H1 (cell line): Measurements from ENCODE around the gene MEGF9. TPM values are rescaled to one million over a fixed set of nuclear protein-coding genes. Genes with fewer than 3 reads are reported as not detected.

Source experiments
- CTCF ChIA-PET: fragments of 300-600 bp; sonication (Branson Sonifier 250); formaldehyde crosslinking; loops from one replicate; lab custom pipeline; 2021; ENCODE audit not compliant: partially characterized antibody; lab: Charles Lee
- POLR2A ChIA-PET: fragments of 300-600 bp; sonication (Branson Sonifier 250); formaldehyde crosslinking; loops from one replicate; lab custom pipeline; 2021; ENCODE audit warnings: inconsistent platforms; ENCODE audit not compliant: partially characterized antibody; lab: Charles Lee
- DNase-seq, 2 experiments: peaks; one replicate each; pipeline versions ENCODE4 v3.0.0 to v3.0.0-alpha.2; 2010 to 2022; ENCODE audit warnings: low spot score in 2 of 2, low read depth in 1 of 2, mixed read lengths in 1 of 2
- FAIRE-seq: peaks from 2 replicates; lab custom pipeline; 2011; peaks lifted over from hg19 to GRCh38; lab: Jason Lieb, UNC
- H2AFZ ChIP-seq: 2 replicates; pipeline ENCODE4 v1.8.1; 2012; ENCODE audit warnings: low read length, inconsistent platforms
- H2AK5ac ChIP-seq: 2 replicates; pipeline ENCODE4 v1.6.1; 2013; ENCODE audit warnings: low read depth, low read length
- H2BK120ac ChIP-seq: replicated peaks from 2 replicates; pipeline ENCODE3; 2013; ENCODE audit warnings: low read depth, low read length, inconsistent platforms
- H2BK12ac ChIP-seq: 2 replicates; pipeline ENCODE4 v1.6.1; 2013; ENCODE audit warnings: low read depth, low read length
- H2BK15ac ChIP-seq: 2 replicates; pipeline ENCODE4 v1.6.1; 2013; ENCODE audit warnings: low read length
- H2BK20ac ChIP-seq: 2 replicates; pipeline ENCODE4 v1.6.1; 2013; ENCODE audit warnings: low read length
- H2BK5ac ChIP-seq: 2 replicates; pipeline ENCODE4 v1.6.1; 2013; ENCODE audit warnings: low read depth, low read length
- H3K14ac ChIP-seq: 2 replicates; pipeline ENCODE4 v1.6.1; 2013; ENCODE audit warnings: inconsistent platforms; ENCODE audit not compliant: insufficient read length
- H3K18ac ChIP-seq: 2 replicates; pipeline ENCODE4 v1.6.1; 2013; ENCODE audit warnings: low read length; ENCODE audit errors: extremely low read depth
- H3K23ac ChIP-seq: 2 replicates; pipeline ENCODE4 v1.6.1; 2013; ENCODE audit warnings: inconsistent platforms; ENCODE audit not compliant: insufficient read length
- H3K23me2 ChIP-seq: 2 replicates; pipeline ENCODE4 v1.6.1; 2013; ENCODE audit warnings: low read depth, low read length
- H3K27ac ChIP-seq: 2 replicates; pipeline ENCODE4 v1.6.1; 2011; ENCODE audit warnings: low read depth, low read length, inconsistent platforms
- H3K27me3 ChIP-seq, 4 experiments: replicated peaks in 1 of 4; 1 replicate in 1 of 4; 2 replicates in 3 of 4; pipeline versions ENCODE4 v1.6.1 to v1.8.1; 2011 to 2013; ENCODE audit warnings: low read length in 3 of 4, mild to moderate bottlenecking in 3 of 4, inconsistent platforms in 2 of 4, mixed read lengths in 2 of 4, moderate library complexity in 1 of 4; ENCODE audit not compliant: control insufficient read depth in 3 of 4, insufficient read depth in 3 of 4; ENCODE audit errors: extremely low read depth in 1 of 4
- H3K36me3 ChIP-seq, 4 experiments: 2 replicates each; pipeline versions ENCODE4 v1.6.1 to v1.8.1; 2011 to 2013; ENCODE audit warnings: mild to moderate bottlenecking in 4 of 4, low read length in 3 of 4, moderate library complexity in 2 of 4, control low read depth in 1 of 4, inconsistent platforms in 1 of 4; ENCODE audit not compliant: insufficient read depth in 4 of 4, control insufficient read depth in 2 of 4
- H3K4ac ChIP-seq: replicated peaks from 2 replicates; pipeline ENCODE3; 2013; ENCODE audit warnings: low read length, low read depth, mixed read lengths, inconsistent platforms; ENCODE audit not compliant: insufficient read length
- H3K4me1 ChIP-seq, 4 experiments: replicated peaks in 1 of 4; 1 replicate in 1 of 4; 2 replicates in 3 of 4; pipeline versions ENCODE4 v1.6.1 to v1.8.1; 2011 to 2013; ENCODE audit warnings: low read length in 3 of 4, inconsistent platforms in 2 of 4, mixed read lengths in 1 of 4; ENCODE audit not compliant: insufficient read depth in 4 of 4, control insufficient read depth in 3 of 4
- H3K4me2 ChIP-seq, 2 experiments: 2 replicates each; pipeline versions ENCODE4 v1.6.1 to v1.8.1; 2011 to 2013; ENCODE audit warnings: low read depth in 2 of 2, low read length in 2 of 2, control low read depth in 1 of 2, inconsistent platforms in 1 of 2, mild to moderate bottlenecking in 1 of 2; ENCODE audit not compliant: insufficient read depth in 1 of 2
- H3K4me3 ChIP-seq, 4 experiments: fragments of 200-600, 300-600 bp in 1 of 4; sonication (generic), shearing (Covaris generic), sonication (Bioruptor Twin) in 1 of 4; 2 replicates each; pipeline versions ENCODE4 v1.5.1 to v1.8.1; 2011 to 2016; ENCODE audit warnings: low read length in 4 of 4, low read depth in 3 of 4, control low read depth in 2 of 4, inconsistent platforms in 2 of 4, mild to moderate bottlenecking in 2 of 4, mixed read lengths in 1 of 4, moderate library complexity in 1 of 4; ENCODE audit not compliant: insufficient read depth in 2 of 4; ENCODE audit errors: extremely low read depth in 1 of 4
- H3K56ac ChIP-seq: replicated peaks from 2 replicates; pipeline ENCODE3; 2013; ENCODE audit warnings: low read depth, mild to moderate bottlenecking, mixed read lengths, low read length, inconsistent platforms; ENCODE audit not compliant: insufficient read length
- H3K79me1 ChIP-seq: 2 replicates; pipeline ENCODE4 v1.6.1; 2013; ENCODE audit warnings: low read depth, low read length, control low read depth
- H3K79me2 ChIP-seq, 2 experiments: 2 replicates each; pipeline versions ENCODE4 v1.6.1 to v1.8.1; 2012 to 2013; ENCODE audit warnings: low read length in 2 of 2, mild to moderate bottlenecking in 2 of 2, inconsistent platforms in 1 of 2; ENCODE audit not compliant: insufficient read depth in 2 of 2, control insufficient read depth in 1 of 2
- H3K9ac ChIP-seq, 4 experiments: replicated peaks in 1 of 4; 1 replicate in 1 of 4; 2 replicates in 3 of 4; pipeline versions ENCODE4 v1.6.1 to v1.8.1; 2011 to 2013; ENCODE audit warnings: low read depth in 3 of 4, low read length in 3 of 4, control low read depth in 2 of 4, mild to moderate bottlenecking in 2 of 4, moderate library complexity in 2 of 4, inconsistent platforms in 1 of 4; ENCODE audit errors: extremely low read depth in 1 of 4
- H3K9me3 ChIP-seq, 2 experiments: 2 replicates each; pipeline versions ENCODE4 v1.6.1 to v1.8.1; 2012 to 2013; ENCODE audit warnings: mild to moderate bottlenecking in 2 of 2, moderate library complexity in 2 of 2, control low read depth in 1 of 2, inconsistent platforms in 1 of 2, low read depth in 1 of 2, low read length in 1 of 2, mixed read lengths in 1 of 2; ENCODE audit not compliant: insufficient read depth in 2 of 2
- H4K20me1 ChIP-seq, 2 experiments: replicated peaks in 1 of 2; 2 replicates each; pipeline versions ENCODE3 to v1.8.1; 2011 to 2013; ENCODE audit warnings: inconsistent platforms in 2 of 2, low read length in 2 of 2, mild to moderate bottlenecking in 1 of 2; ENCODE audit not compliant: insufficient read depth in 2 of 2, control insufficient read depth in 1 of 2
- H4K5ac ChIP-seq: 2 replicates; pipeline ENCODE4 v1.6.1; 2013; ENCODE audit warnings: low read length, low read depth, mixed read lengths, inconsistent platforms; ENCODE audit not compliant: insufficient read length
- H4K8ac ChIP-seq: 2 replicates; pipeline ENCODE4 v1.8.0; 2013; ENCODE audit warnings: mild to moderate bottlenecking, moderate library complexity, low read length, inconsistent platforms; ENCODE audit not compliant: insufficient read depth; ENCODE audit errors: extremely low read depth
- H4K91ac ChIP-seq: replicated peaks from 2 replicates; pipeline ENCODE3; 2013; ENCODE audit warnings: low read length, mixed read lengths, inconsistent platforms; ENCODE audit not compliant: insufficient read length
- ATF3 ChIP-seq: IDR thresholded peaks from 2 replicates; pipeline ENCODE4 v1.6.1; 2011; ENCODE audit warnings: low read depth, mild to moderate bottlenecking, low read length; ENCODE audit not compliant: insufficient read depth
- CTBP2 ChIP-seq: IDR thresholded peaks from 2 replicates; pipeline ENCODE4 v1.7.0; 2011; ENCODE audit warnings: borderline replicate concordance, mild to moderate bottlenecking, moderate library complexity, mixed read lengths, low read length; ENCODE audit not compliant: insufficient read depth, insufficient read length
- GTF2F1 ChIP-seq: IDR thresholded peaks from 2 replicates; pipeline ENCODE4 v1.6.1; 2012; ENCODE audit warnings: low read depth, low read length, improper control_type of control experiment, borderline replicate concordance
- PHF8 ChIP-seq: fragments of 200-600 bp; sonication (generic); conservative IDR thresholded peaks from 2 replicates; pipeline ENCODE4 v1.7.1; 2012; ENCODE audit warnings: low read depth, mild to moderate bottlenecking, inconsistent platforms, low read length, moderate library complexity
- RAD21 ChIP-seq, 2 experiments: IDR thresholded peaks in 1 of 2; conservative IDR thresholded peaks in 1 of 2; 2 replicates each; pipeline ENCODE4 v1.6.1; 2011; ENCODE audit warnings: low read depth in 2 of 2, low read length in 2 of 2, improper control_type of control experiment in 1 of 2, inconsistent platforms in 1 of 2, mild to moderate bottlenecking in 1 of 2, moderate library complexity in 1 of 2
- RXRA ChIP-seq: IDR thresholded peaks from 2 replicates; pipeline ENCODE4 v1.6.1; 2011; ENCODE audit warnings: low read depth, mild to moderate bottlenecking, low read length, moderate library complexity; ENCODE audit not compliant: insufficient read depth
- SAP30 ChIP-seq: fragments of 300-600 bp; sonication (generic); IDR thresholded peaks from 2 replicates; pipeline ENCODE4 v1.7.1; 2012; ENCODE audit warnings: low read length, moderate library complexity, mild to moderate bottlenecking, inconsistent platforms; ENCODE audit not compliant: insufficient read depth, insufficient replicate concordance
- SIX5 ChIP-seq: IDR thresholded peaks from 2 replicates; pipeline ENCODE4 v1.6.1; 2011; ENCODE audit warnings: mild to moderate bottlenecking, low read depth, low read length
- SP1 ChIP-seq: IDR thresholded peaks from 2 replicates; pipeline ENCODE4 v1.6.1; 2011; ENCODE audit warnings: low read depth, low read length
- TCF12 ChIP-seq: IDR thresholded peaks from 2 replicates; pipeline ENCODE4 v1.6.1; 2011; ENCODE audit warnings: low read depth, mild to moderate bottlenecking, low read length
- WGBS, 2 experiments: shearing (Covaris generic) in 1 of 2; methylation state at CpG; one replicate each; pipeline versions ENCODE4 v1.1.6 to v1.1.7; 2013 to 2015; ENCODE audit warnings: low lambda C conversion rate in 2 of 2, mixed read lengths in 2 of 2, inconsistent platforms in 1 of 2, low coverage in 1 of 2, missing lambda C conversion rate in 1 of 2; ENCODE audit not compliant: insufficient replicate concordance in 2 of 2, insufficient coverage in 1 of 2, insufficient read length in 1 of 2; ENCODE audit errors: extremely low coverage in 1 of 2, missing lambda C conversion rate in 1 of 2; 5-methylcytosine and 5-hydroxymethylcytosine counted together
- polyA plus RNA-seq, 7 experiments: library from polyadenylated mRNA; depleted of rRNA in 3 of 7; stranded (reverse) in 5 of 7; unstranded in 2 of 7; fragments of >200 nt in 5 of 7; fragments of 200-250 nt in 2 of 7; gene quantifications; 1 replicate in 5 of 7; 2 replicates in 1 of 7; 4 replicates in 1 of 7; pipeline versions ENCODE4 v1.2.1 to v1.2.3, GENCODE V29; 2011 to 2013; ENCODE audit warnings: missing spikeins in 2 of 7, mixed read lengths in 2 of 7
- total RNA-seq: library from RNA; stranded (reverse); fragmentation: NEBNext Ultra II Directional; extraction: Animal tissue kit (Norgen Biotek cat#: 25700); gene quantifications from 2 replicates; pipeline ENCODE4 v1.2.1, GENCODE V29; 2021

MEGF9 gene
- total and polyA plus RNA-seq, 2 of the 8 experiments (the other 6 are each of a cell fraction or from before 2014, with no cell fraction given): 0.45 to 1.8 TPM

- ChIA-PET CTCF (interaction anchor here (0.6 kb wide), 1 partner anchor 125 kb away, joined by 3 read pairs; no protein-coding TSS in a partner anchor), POLR2A (no interaction called here)
- Histone ChIP-seq H3K9ac (no peak overlapping the region), H3K4me3 (no peak overlapping the region), H3K4ac (no peak overlapping the region), H3K27ac (no peak overlapping the region), H3K18ac (no peak overlapping the region), H2BK120ac (no peak overlapping the region), H3K4me2 (no peak overlapping the region), H3K4me1 (no peaks in the 10 kb centered on the region), H2BK15ac (no peak overlapping the region), H3K56ac (no peak overlapping the region), H4K8ac (no peak overlapping the region), H3K9me3 (no peaks in the 10 kb centered on the region), H3K27me3 (no peaks in the 10 kb centered on the region), H4K20me1 (no peaks in the 10 kb centered on the region), H4K5ac (no peak overlapping the region), H2BK12ac (no peak overlapping the region), H3K14ac (no peak overlapping the region), H3K79me1 (no peaks in the 10 kb centered on the region), H3K36me3 (no peaks in the 10 kb centered on the region), H2AFZ (no peak overlapping the region), H2AK5ac (no peak overlapping the region), H3K79me2 (no peaks in the 10 kb centered on the region), H3K23me2 (no peaks in the 10 kb centered on the region), H2BK5ac (no peak overlapping the region), H2BK20ac (no peak overlapping the region), H4K91ac (no peak overlapping the region), H3K23ac (no peak overlapping the region)
- DNase-seq (no peak), FAIRE-seq (no peak)
- 78 to 100% methylated on average over 2 of the region's 2 CpGs for WGBS, 2 experiments
- TF ChIP-seq SAP30 (no peak), ATF3 (no peak), SIX5 (no peak), SP1 (no peak), PHF8 (no peak), TCF12 (no peak), GTF2F1 (no peak), RAD21 (IDR thresholded peaks at IDR 0.05 in 1 of 2, conservative IDR thresholded peaks at IDR 0.05 in 1 of 2; ENCODE audit: low read depth in 2 of 2, low read length in 2 of 2) (no peak), RXRA (no peak), CTBP2 (no peak)
Observed at GRCh38 chr9:120652934-120653333, 61.3 kb downstream of the MEGF9 start.
